Stimulated activated CD4-positive, alpha-beta T cell treated with anti-CD3 and anti-CD28 coated beads, Interleukin-4, amount 100 ng/mL, for 24 hours (primary cell): ENCODE measurements around the gene VMO1.
A peak's percentile ranks its signal among the peaks of the same experiment; 100 is the strongest.

Source experiments
- DNase-seq: peaks from one replicate; pipeline ENCODE4 v3.0.0-alpha.2; 2020

The VMO1 gene

DNA sequence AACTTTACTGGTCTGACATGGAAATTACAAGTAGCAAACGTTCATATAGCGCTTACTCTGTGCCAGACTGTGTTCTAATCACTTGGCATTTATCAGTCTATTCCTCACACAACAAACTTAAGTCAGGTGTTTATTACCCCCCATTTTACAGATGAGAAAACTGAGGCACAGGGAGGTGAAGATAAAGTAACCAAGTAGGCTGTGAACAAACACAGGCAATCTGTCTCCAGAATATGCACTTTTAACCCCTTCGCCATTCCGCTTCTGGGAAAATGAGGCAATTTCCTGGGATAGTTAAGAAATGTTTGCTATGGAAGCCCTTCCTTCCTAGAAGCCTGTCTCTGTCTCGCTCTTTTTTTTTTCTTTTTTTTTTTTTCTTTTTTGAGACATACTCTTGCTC, 34.2 kb downstream of the VMO1 start:
- no peak for DNase-seq

- no peak for DNase-seq
Measured at GRCh38 chr17:4750606-4751005, 35.6 kb downstream of the VMO1 start.

DNA sequence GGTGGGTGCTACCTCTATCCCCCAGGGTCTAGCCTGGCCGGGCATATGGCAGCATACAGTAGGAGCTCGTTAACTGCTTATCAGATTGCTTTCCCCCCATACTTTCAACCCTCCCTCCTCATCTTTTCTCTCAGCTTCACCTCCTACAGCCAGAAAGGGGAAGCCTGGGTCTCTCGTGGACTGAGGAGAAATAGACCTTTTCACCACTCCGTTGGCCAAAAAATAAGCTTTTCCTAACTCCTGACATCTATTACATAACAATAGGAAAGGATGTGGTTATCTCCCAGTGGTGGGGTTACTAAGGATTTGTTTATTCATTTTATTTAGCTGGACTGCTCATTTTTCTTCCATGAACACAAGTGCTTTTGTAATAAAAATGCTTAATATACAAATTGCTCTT, 37.5 kb downstream of the VMO1 start:
- DNase-seq = no peak

DNA sequence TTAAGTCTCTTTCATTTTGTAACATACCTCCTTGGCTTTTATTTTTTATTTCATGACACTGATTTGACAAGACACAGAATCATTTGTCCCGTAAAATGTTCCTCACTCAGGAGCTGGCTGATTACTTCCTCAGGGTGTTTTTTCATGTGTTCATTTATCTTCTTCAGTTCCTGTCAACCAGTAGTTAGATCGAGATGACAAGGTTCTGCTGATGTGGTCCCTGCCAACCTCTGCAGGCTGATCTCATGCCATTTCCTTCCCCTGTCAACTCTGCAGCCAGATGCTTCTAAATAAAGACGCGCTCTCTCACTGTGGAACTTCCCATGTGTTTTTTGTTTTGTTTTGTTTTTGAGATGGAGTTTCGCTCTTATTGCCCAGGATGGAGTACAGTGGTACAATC, 38.3 kb downstream of the VMO1 start:
- DNase-seq = no peak

DNA sequence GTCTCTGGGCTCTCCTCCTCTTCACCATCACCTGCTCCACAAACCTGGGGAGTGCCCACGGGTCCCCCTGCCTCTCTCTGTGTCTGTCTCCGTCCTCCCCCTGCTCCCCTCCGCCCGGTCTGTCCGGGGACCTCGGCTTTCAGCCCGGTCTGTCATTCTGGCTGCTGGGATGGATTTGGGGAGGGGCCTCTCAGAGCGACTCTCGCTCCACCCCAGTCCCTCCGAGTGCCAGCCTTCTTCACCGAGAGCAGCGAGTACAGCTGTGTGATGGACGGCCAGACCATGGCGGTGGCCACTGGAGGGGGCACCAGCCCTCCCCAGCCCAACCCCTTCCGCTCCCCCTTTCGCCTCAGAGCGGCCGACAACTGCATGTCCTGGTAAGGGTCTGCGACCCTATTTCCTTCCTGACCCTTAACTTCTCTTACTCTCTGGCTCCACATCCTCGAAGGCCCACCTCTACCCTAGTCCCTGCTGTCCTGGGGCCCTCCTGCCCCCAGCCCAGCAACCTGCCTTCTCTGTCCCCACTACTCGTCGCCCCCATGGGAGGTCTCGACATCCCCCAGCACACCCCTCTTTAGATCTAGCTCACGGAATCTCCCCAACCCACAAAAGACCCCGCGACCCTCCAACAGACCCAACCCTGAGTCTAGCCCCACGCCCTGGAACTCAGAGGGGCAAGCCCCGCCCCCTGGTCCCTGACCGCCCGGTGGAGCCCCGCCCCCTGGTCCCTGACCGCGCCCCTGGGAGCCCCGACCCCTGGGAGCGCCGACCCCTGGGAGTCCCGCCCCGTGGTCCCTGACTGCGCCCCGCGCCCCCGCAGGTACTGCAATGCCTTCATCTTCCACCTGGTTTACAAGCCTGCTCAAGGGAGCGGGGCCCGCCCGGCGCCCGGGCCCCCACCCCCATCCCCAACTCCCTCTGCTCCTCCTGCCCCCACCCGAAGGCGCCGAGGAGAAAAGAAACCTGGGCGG, 40.9 kb downstream of the VMO1 start:
- DNase-seq = no peak

- no peak for DNase-seq
Measured at GRCh38 chr17:4743898-4744297, 42.3 kb downstream of the VMO1 start.

DNA sequence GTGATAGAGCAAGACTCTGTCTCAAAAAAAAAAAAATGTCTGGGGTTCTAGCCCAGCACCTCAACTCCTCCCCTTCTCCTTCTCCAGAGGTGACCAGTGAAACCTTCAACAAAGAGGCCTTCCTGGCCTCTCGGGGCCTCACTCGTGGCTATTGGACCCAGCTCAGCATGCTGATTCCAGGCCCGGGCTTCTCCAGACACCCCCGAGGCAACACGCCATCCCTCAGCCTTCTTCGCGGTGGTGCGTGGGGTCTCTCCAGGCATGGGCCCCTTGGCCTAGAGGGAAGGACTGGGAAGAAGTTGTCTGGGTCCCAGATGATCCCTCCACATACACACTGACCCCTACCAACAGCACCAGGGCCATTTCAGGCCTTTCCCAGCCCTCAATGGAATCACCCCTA, 42.9 kb downstream of the VMO1 start:
- DNase-seq = no peak

GRCh38 chr17:4742629-4743028, 43.5 kb downstream of the VMO1 start:
- no peak for DNase-seq

DNA sequence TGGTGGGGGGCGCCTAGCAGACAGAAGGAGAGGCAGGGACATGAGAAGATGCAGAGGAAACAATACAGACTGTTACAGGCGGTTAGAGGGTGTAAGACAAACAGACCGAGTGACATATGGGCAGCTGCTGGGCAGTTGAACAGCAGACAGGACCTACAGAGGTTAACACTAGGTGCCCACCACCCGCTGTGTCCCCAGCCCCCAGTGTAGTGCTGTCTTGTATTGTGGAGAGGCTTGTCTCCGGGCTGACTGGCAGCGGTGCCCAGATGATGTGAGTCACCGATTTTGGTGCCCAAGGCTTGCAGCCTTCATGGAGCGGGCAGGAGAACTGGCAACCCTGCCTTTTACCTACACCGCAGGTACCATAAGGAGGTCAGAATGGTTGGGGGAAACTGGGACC, 44.0 kb downstream of the VMO1 start:
- DNase-seq = no peak

GRCh38 chr17:4741544-4741943, 44.6 kb downstream of the VMO1 start:
- DNase-seq = no peak

DNA sequence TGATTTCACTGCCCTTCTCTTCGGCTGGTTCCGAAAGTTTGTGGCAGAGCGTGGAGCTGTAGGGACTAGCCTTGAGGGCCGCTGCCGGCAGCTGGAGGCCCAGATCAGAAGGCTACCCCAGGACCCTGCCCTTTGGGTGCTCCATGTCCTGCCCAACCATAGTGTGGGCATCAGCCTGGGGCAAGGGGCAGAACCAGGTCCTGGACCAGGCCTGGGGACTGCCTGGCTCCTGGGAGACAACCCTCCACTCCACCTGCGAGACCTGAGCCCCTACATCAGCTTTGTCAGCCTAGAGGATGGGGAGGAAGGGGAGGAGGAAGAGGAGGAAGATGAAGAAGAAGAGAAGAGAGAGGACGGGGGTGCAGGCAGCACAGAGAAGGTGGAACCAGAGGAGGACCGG, 45.6 kb downstream of the VMO1 start:
- no peak for DNase-seq

DNA sequence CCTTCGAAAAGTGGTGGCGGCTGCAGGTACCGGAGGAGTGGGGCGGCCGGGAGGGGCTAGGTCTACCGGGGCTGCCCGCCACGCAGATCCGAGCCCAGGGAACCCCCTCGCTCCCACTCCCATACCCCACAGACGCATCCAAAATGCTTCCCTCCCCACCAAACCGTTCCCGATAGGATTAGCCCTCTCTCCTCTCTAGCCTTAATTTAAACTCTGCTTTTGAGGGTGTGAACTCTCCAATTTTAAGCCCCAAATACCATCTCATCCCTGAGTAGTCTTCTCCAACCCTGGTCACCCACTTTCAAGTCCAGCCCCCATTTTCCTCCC, 46.2 kb downstream of the VMO1 start:
- no peak for DNase-seq

GRCh38 chr17:4739122-4740024, 46.8 kb downstream of the VMO1 start, which contains the start of the genes CXCL16 and ZMYND15:
Gene CXCL16, minus strand, starts transcription at chr17:4739928. Its CDS starts 589 bp downstream, at chr17:4739339.
Gene ZMYND15, plus strand, starts transcription at chr17:4739833. Its CDS starts 716 bp downstream, at chr17:4740549.
- peak; percentile 46 for DNase-seq

DNA sequence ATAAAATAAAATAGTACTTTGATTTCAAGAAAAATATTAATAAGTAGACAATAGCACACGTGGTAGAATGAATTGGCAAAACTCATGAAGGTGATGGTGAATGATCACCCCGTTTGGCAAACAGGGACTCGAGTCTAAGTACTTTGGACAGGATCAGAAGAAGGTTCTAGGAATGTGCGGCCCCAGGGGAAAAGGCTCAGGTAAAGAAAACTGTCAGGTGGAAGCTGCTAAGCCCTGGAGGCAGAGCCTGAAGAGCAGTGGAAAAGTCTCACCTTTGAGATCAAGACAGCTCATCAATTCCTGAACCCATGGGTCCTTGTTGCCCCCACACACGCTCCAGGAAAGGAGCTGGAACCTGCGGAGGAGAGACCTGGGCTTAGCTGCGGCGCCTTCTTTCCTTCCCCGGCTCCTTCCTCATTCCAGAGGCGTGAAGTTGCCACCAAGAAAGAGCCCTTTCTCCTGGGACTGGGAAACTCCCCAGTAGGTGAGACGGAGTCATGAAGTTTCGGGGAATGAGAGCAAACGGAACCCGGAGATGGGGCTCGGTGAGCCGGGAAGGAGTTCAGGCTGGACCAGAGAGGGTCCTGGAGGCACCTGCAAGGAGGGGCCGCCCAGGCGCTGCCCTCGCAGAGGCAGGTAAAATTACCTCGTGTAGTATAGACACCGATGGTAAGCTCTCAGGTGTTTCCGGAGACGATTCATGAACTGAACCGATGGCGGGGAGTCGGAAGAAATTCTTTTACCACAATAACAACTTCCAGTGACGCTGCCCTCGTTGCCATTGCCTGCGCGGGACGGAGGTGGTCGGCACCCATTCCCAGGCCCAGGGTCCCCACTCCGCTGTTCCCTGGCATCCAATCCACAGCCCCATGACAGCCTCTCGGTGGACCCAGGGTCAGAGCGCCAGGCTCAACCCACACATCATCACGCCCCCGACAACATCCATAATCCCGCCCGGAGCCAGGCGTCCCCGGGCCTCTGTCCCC, 47.7 kb downstream of the VMO1 start:
- no peak for DNase-seq

DNA sequence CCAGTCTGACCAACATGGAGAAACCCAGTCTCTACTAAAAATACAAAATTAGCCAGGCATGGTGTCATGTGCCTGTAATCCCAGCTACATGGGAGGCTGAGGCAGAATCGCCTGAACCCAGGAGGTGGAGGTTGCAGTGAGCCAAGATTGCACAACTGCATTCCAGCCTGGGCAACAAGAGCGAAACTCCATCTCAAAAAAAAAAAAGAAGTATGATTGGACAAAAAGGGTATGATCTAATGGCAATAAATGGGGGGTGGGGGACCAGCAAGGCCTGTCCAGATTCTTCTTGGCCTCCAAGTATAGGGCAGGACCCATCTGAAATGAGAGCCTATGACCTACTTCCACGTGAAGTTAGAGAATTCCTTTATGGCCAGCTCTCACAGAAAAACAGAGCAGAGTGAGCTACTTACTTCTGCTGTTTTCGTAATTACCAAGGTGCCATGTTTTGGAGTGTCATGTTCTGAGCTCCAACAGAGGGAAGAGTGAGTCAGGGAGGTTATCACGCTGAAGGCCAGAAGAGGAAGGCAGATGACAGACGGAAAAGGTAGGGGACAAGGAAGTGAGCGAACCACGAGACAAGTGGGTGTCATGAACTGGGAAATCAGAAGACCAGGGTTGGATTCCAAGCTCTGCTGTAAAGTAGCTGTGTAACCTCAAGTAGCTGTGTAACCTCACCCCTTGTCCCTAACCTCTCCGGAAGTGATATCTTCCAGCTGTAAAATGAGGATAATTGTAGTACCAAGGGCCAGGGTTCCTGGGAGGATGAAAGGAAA, 50.1 kb downstream of the VMO1 start:
- DNase-seq = no peak
